LNCaP clone FGC (cell line): ENCODE data around the gene EFHC1.
A peak's percentile ranks its signal among the peaks of the same experiment; 100 is the strongest.

Experiments
- DNase-seq: peaks from one replicate; pipeline ENCODE4 v3.0.0-alpha.2; 2011; ENCODE audit warnings: low read depth
- H3K4me3 ChIP-seq: 2 replicates; pipeline ENCODE4 v1.5.1; 2011; ENCODE audit warnings: mild to moderate bottlenecking, low read depth, low read length, control low read depth
- CTCF ChIP-seq: IDR thresholded peaks from 2 replicates; pipeline ENCODE4 v1.5.1; 2012; ENCODE audit warnings: mild to moderate bottlenecking; ENCODE audit not compliant: control insufficient read depth, insufficient read depth; ENCODE audit errors: extremely low read depth

EFHC1 gene

DNA sequence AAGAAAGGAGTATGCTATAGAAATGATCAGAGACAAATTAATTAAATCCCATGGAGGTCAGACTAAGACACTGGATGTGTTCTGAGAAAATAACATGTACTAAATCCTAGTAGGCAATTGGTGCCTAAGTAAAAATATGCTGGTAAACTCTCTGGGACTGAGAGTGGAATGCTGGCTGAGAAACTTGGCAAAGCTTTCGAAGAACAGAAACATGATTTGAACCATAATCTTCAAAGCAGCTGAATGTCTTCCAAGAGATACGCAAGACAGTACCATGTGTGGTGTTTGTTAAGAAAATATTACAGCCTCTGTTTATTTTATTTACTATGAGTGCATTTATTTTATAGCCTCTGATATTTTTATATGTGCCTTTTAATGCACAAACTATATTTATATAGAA, 55.2 kb downstream of the EFHC1 start:
- peak; percentile 88 for DNase-seq
- no peak overlapping the region for H3K4me3 ChIP-seq
- TF ChIP-seq CTCF, result no peak

DNA sequence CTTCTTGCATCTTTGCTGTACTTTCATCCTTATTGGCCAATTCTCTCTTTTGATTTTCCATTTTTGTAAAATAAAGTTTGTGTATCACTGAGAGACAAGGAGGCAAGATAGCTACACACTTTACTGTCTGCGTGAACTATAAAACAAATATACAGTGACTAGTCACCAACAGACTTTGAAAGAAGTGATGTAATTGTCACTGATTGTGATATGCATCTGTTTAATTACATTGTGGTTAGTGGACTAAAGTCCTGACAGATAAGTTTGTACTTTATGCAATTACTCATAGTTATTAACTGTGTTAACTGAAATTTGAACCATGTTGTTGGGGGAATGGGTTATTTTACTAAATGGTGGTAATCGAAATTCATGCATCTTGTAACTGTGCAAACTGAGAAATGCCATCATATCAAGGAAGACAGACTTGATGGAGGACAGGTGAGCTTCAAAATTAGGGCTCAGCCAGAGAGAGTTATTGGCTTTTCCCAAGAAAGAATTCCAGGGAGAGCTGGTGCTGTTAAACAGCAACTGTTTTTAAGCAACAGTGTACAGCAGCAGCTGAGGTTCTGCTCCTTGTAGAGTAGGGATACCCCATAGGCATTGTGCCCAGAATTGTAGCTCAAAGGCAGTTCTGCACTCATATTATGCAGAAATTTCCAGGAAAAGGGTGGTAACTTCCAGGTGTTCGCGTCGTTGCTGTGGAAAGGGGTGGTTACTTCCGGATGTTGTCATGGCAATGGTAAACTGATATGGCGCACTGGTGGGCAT, 62.9 kb downstream of the EFHC1 start:
- no peak for TF ChIP-seq CTCF
- DNase-seq, result no peak
- H3K4me3 ChIP-seq, result no peak overlapping the region

DNA sequence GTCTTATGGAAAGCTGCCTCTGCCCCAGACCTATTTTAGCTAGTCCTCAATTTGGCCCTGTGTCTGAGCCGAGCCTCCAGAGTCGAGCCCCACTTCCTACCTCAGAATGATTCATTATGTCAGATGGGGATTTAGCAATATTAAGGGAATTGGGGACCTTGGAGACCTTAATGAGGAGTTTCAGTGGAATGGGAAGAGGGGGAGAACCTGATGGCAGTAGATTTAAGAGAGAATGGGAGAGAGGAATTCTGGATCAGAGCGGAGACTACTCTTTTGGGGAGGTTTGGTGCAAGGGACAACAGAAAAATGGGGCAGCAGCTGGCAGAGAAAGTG, 63.5 kb downstream of the EFHC1 start:
- TF ChIP-seq CTCF, result no peak
- DNase-seq, result no peak
- H3K4me3 ChIP-seq, result no peak overlapping the region

DNA sequence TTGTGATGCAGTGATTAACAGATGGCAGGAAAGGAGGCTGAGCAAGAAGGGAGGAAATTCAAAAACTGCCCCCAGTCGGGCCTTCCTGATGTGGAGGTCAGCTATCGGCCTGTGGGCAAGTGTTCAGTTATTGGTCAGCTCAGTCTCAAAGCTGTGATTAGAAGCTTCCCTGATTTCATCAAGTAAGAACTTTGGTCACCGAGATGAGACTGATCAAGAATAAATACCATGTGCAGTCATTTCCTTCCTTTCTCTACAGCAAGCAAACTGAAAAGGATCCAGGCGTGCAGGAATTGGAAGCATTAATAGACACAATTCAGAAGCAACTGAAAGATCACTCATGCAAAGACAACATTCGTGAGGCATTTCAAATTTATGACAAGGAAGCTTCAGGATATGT, 69.7 kb downstream of the EFHC1 start:
- DNase-seq, result no peak
- TF ChIP-seq CTCF, result no peak
- no peak overlapping the region for H3K4me3 ChIP-seq

GRCh38 chr6:52491203-52492069, 71.3 kb downstream of the EFHC1 start:
- no peak for DNase-seq
- H3K4me3 ChIP-seq, result no peak overlapping the region

GRCh38 chr6:52493669-52494068, 73.5 kb downstream of the EFHC1 start:
- no peak for DNase-seq
- no peak for TF ChIP-seq CTCF
- no peak overlapping the region for H3K4me3 ChIP-seq

More at GRCh38 chr6:52491203-52492069, 71.3 kb downstream of the EFHC1 start:
- TF ChIP-seq CTCF, result no peak
